NCI-H1092 (cell line): ENCODE results near the gene LGALS4.
"Not testable (repeated sequence)": the region's sequence is repeated elsewhere in the genome, so short reads cannot be mapped to it uniquely, and the experiment has no call there.

Experiments
- DNase-seq: peaks from one replicate; lab custom pipeline; 2025; lab: John Stamatoyannopoulos, UW

LGALS4 gene

DNA sequence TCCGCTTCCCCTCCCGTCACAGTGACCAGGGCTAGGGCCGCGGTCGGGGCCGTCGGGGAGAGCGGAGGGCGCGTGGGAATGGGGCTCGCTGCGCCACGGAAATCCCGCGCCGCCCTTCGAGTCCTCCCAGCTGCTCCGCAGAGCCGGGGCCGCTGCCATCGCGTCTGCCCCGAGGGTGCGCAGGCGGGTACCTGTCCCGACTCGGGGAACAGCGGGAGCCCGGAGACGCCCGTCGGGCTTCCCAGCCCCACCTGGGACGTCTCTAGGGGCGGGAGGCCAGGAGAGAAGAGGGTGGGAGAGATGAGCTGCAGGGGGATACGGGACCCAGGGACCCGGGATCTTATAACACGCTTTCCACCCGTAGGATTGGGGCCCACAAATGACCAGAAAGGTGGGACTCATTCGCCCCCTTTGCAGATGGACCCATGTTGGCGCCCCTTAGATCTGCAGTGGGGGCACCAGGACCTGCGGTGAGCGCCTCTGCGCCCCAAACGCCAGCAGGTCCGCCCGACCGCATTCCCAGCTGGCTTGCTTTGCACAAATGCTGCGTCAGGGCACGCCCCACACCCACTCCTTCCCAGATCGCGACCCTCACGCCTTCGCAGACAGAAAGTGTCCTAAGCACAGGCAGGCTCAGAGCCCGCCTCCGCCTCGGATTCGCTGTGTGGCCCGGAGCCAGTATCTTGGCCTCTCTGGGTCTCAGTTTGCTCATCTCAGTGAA, 42.4 kb downstream of the LGALS4 start:
- DNase-seq, result not testable (repeated sequence)

DNA sequence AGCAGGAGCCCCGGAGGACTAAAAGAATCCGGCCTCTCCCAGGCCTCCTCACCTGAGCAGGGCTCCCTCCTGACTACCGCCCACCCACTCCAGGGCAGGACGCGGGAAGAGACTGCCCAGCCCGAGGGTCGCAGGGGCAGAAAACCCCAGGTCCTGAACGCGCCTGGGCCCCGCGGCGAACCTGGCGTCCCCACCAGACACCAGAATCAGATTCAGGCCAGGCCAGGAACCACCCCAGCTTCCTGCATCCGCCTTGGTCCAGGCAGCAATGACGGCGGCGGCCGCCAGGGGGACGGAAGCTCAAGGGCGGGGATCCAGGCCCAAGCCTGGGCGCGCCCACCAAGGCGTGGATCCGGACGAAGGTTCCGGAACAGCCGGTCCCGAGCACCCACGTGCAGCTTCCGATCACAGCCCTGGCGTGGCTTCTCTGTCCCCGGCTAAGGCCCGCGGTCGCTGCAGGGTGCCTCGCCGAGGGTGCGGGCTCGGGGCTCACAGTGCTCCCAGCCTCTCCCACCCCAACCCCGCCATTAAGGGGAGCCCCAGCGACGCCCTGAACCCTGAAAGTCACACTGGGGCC, 43.0 kb downstream of the LGALS4 start:
- no peak for DNase-seq

DNA sequence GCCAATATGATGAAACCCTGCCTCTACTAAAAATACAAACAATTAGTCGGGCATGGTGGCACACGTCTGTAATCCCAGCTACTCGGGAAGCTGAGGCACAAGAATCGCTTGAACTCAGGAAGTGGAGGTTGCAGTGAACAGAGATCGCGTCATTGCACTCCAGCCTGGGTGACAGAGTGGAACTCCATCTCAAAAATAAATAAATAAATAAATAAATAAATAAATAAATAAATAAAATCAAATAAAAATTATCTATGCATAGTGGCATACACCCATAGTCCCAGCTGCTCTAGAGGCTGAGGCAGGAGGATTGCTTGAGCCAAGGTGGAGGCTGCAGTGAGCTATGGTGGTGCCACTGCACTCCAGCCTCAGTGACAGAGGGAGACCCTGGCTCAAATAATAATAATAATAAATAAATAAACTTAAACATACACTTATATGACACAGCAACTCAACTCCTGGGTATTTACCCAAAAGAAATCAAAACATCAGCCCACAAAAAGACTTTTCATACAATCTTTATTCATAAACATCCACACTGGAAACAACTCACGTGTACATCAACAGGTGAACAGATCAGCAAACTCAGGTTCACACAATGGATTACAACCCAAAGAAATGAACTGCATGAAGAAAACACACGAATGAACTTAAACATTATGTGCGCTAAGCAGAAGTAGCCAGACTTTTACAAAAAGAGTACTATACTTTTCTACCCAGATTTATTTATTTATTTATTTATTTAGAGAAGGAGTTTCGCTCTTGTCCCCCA, 46.3 kb downstream of the LGALS4 start:
- DNase-seq, result no peak

DNA sequence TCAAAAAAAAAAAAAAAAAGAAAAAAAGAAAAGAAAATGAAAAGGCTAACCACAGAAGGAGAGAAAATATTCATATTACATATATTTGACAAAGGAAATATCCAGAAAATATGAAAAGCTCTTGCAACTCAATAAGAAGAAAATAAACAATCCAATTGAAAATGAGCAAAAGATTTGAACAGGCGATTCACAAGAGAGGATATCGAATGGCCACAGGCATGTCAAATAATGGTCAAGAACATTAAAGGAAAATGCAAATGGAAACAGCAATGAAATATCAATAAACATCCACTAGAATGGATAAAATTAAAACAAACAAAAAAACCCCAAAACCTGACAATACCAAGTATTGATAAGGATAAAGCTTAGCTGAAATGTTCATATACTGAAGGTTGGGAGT, 47.5 kb downstream of the LGALS4 start:
- no peak for DNase-seq

DNA sequence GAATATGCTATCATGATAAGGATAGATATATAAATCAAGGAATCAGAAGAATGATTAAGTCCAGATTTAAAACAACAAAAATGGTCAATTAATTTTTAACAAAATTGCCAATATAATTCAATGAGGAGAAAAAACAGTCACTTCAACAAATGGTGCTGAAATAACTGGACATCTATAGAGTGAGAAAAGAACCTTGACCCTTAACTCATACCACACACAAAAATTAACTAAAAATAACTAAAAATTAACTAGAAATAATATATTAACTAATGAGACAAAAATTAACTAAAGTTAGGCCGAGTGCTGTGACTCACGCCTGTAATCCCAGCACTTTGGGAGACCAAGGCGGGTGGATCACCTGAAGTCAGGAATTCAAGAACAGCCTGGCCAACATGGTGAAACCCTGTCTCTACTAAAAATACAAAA, 48.9 kb downstream of the LGALS4 start:
- DNase-seq, result no peak

DNA sequence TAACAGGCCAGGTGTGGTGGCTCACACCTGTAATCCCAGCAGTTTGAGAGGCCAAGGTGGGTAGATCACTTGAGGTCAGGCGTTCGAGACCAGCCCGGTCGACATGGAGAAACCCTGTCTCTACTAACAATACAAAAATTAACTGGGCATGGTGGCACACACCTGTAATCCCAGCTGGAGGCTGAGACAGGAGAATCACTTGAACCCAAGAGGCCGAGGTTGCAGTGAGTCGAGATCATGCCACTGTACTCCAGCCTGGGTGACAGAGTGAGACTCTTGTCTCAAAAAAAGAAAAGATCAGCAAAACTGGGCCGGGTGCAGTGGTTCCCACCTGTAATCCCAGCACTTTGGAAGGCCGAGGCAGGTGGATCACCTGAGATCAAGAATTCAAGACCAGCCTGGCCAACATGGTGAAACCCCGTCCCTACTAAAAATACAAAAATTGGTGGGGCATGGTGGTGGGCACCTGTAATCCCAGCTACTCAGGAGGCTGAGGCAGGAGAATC, 50.8 kb downstream of the LGALS4 start:
- not testable (repeated sequence) for DNase-seq

DNA sequence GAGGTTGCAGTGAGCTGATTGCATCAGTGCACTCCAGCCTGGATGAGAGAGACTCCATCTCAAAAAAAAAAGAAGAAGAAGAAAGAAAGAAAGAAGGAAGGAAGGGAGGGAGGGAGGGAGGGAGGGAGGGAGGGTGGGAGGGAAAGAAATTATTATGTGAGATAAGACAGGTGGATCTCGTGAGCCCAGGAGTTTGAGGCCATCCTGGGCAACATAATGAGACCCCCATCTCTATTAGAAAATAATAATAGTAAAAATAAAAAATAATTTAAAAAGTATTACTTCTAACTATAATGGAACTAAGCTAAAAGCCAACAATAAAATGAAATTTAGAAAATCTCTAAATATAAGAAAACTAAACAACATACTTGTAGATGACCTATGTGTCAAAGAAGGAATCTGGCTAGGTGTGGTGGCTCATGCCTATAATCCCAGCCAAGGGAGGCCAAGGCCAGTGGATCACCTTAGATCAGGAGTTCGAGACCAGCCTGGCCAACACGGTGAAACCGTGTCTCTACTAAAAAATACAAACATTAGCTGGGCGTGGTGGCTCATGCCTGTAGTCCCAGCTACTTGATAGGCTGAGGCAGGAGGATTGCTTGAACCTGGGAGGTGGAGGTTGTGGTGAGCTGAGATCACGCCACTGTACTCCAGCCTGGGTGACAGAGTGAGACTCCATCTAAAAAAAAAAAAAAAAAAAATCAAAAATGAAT, 51.8 kb downstream of the LGALS4 start:
- not testable (repeated sequence) for DNase-seq

DNA sequence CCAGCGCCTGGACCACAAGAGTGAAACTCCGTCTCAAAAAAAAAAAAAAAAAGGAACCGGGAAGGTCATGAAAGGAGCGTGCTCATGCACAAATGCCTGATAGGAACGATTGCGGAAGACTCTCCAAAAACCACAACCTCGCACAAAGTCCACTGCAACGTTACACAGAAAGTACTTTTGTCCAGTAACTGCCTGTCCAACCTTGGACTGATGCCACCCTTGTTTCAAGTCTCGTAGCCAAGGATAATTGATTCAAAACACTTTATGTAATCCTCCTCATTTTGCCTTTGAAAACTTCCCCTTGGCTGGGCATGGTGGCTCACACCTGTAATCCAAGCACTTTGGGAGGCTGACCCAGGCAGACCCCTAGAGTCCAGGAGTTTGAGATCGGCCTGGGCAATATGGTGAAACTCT, 53.1 kb downstream of the LGALS4 start:
- no peak for DNase-seq

DNA sequence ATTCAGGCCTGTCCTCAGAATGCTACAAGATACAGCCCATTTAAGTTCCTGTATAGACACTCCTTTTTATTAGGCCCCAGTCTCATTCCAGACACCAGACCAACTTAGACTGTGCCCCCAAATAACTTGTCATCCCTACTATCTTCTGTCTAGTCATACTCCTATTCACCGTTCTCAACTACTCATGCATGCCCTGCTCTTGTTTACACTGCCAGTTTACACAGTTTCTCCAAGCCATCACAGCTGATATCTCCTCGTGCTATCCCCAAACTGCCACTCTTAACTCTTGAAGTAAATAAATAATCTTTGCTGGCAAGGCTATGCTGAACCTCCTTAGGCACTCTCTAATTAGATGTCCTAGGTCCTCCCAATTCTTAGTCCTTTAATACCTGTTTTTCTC, 58.5 kb downstream of the LGALS4 start:
- not testable (repeated sequence) for DNase-seq

DNA sequence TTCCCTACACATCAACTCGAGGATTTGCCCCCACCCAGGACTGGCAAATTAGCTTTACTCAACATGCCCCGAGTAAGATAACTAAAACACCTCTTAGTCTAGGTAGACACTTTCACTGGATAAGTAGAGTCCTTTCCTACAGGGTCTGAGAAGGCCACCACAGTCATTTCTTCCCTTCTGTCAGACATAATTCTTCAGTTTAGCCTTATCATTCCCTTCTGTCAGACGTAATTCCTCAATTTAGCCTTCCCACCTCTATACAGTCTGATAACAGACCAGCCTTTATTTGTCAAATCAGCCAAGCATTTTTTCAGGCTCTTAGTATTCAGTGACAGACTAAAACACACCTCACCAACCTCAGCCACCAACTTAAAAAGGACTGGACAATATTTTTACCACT, 59.0 kb downstream of the LGALS4 start:
- not testable (repeated sequence) for DNase-seq
